ENCODE results near the gene SPRR1B. TPM values are rescaled to one million over a fixed set of nuclear protein-coding genes. Genes with fewer than 3 reads are reported as not detected.

SPRR1B gene
- total and polyA plus RNA-seq, 3 experiments from 2014 or later = not detected

- no peak overlapping the region for H3K4me3 ChIP-seq (ENCODE audit: low read length)
- H3K36me3 ChIP-seq (ENCODE audit: insufficient read depth, low read length) = no peaks in the 10 kb centered on the region
- H3K27me3 Mint-ChIP-seq = peaks cover 13 to 32% of the 10 kb centered on the region in 2 donors
- H3K4me1 ChIP-seq (ENCODE audit: insufficient read depth, low read length) = no peaks in the 10 kb centered on the region
- H3K27ac Mint-ChIP-seq = no peak overlapping the region
- H3K4me3 Mint-ChIP-seq = no peak overlapping the region
- DNase-seq = no peak
- H3K27me3 ChIP-seq (ENCODE audit: insufficient read depth, low read length, poor library complexity, severe bottlenecking) = no peaks in the 10 kb centered on the region
- ChIA-PET POLR2A (no interaction called here), CTCF (no interaction called here)
- no peak overlapping the region for H3K27ac ChIP-seq (ENCODE audit: low read depth, low read length)
- H3K36me3 Mint-ChIP-seq = no peaks in the 10 kb centered on the region
- no peaks in the 10 kb centered on the region for H3K4me1 Mint-ChIP-seq
- no peaks in the 10 kb centered on the region for H3K9me3 ChIP-seq (ENCODE audit: low read length)
- H3K9me3 Mint-ChIP-seq = peaks cover 0 to 4% (median 1%) of the 10 kb centered on the region in 5 donors
Observed at GRCh38 chr1:153024413-153024812, 6.6 kb upstream of the SPRR1B start.

- H3K9me3 Mint-ChIP-seq = peaks cover 0 to 4% (median 1%) of the 10 kb centered on the region in 5 donors
- no peaks in the 10 kb centered on the region for H3K36me3 Mint-ChIP-seq
- CTCF ChIA-PET = no interaction called here
- no peaks in the 10 kb centered on the region for H3K9me3 ChIP-seq (ENCODE audit: low read length)
- POLR2A ChIA-PET = no interaction called here
- H3K4me1 Mint-ChIP-seq = no peaks in the 10 kb centered on the region
- H3K36me3 ChIP-seq (ENCODE audit: insufficient read depth, low read length) = no peaks in the 10 kb centered on the region
- H3K27ac ChIP-seq (ENCODE audit: low read depth, low read length) = no peak overlapping the region
- H3K4me1 ChIP-seq (ENCODE audit: insufficient read depth, low read length) = no peaks in the 10 kb centered on the region
- H3K27me3 ChIP-seq (ENCODE audit: insufficient read depth, low read length, poor library complexity, severe bottlenecking) = no peaks in the 10 kb centered on the region
- H3K4me3 ChIP-seq (ENCODE audit: low read length) = no peak overlapping the region
- H3K27me3 Mint-ChIP-seq = peaks cover 19 to 23% of the 10 kb centered on the region in 2 donors
- no peak overlapping the region for H3K4me3 Mint-ChIP-seq
- H3K27ac Mint-ChIP-seq = no peak overlapping the region
- DNase-seq = no peak
Observed at GRCh38 chr1:153025797-153026196, 5.2 kb upstream of the SPRR1B start.

GRCh38 chr1:153028766-153029165, 2.2 kb upstream of the SPRR1B start:
- peaks cover 0 to 4% (median 1%) of the 10 kb centered on the region in 5 donors for H3K9me3 Mint-ChIP-seq
- Histone ChIP-seq H3K9me3 (ENCODE audit: low read length) (no peaks in the 10 kb centered on the region), H3K27ac (ENCODE audit: low read depth, low read length) (no peak overlapping the region), H3K36me3 (ENCODE audit: insufficient read depth, low read length) (no peaks in the 10 kb centered on the region), H3K4me1 (ENCODE audit: insufficient read depth, low read length) (no peaks in the 10 kb centered on the region), H3K4me3 (ENCODE audit: low read length) (no peak overlapping the region), H3K27me3 (ENCODE audit: insufficient read depth, low read length, poor library complexity, severe bottlenecking) (no peaks in the 10 kb centered on the region)
- peaks cover 11 to 12% of the 10 kb centered on the region in 2 donors for H3K27me3 Mint-ChIP-seq
- POLR2A ChIA-PET = no interaction called here
- no peaks in the 10 kb centered on the region for H3K4me1 Mint-ChIP-seq
- H3K27ac Mint-ChIP-seq = no peak overlapping the region
- H3K36me3 Mint-ChIP-seq = no peaks in the 10 kb centered on the region
- H3K4me3 Mint-ChIP-seq = no peak overlapping the region
- no peak for DNase-seq
- CTCF ChIA-PET = no interaction called here

- POLR2A ChIA-PET = no interaction called here
Observed at GRCh38 chr1:153032073-153032472, 1.1 kb downstream of the SPRR1B start.

GRCh38 chr1:153032677-153033308, 1.8 kb downstream of the SPRR1B start:
- Histone ChIP-seq H3K9me3 (ENCODE audit: low read length) (no peaks in the 10 kb centered on the region), H3K4me3 (ENCODE audit: low read length) (no peak overlapping the region), H3K27me3 (ENCODE audit: insufficient read depth, low read length, poor library complexity, severe bottlenecking) (no peaks in the 10 kb centered on the region), H3K4me1 (ENCODE audit: insufficient read depth, low read length) (no peaks in the 10 kb centered on the region), H3K27ac (ENCODE audit: low read depth, low read length) (no peak overlapping the region), H3K36me3 (ENCODE audit: insufficient read depth, low read length) (no peaks in the 10 kb centered on the region)
- POLR2A ChIA-PET = no interaction called here
- H3K9me3 Mint-ChIP-seq = peaks cover 0 to 2% (median 0%) of the 10 kb centered on the region in 5 donors
- CTCF ChIA-PET = no interaction called here
- H3K27ac Mint-ChIP-seq = no peak overlapping the region
- peaks cover 15% of the 10 kb centered on the region in 2 donors for H3K27me3 Mint-ChIP-seq
- H3K4me3 Mint-ChIP-seq = no peak overlapping the region
- no peaks in the 10 kb centered on the region for H3K36me3 Mint-ChIP-seq
- H3K4me1 Mint-ChIP-seq = no peaks in the 10 kb centered on the region
- DNase-seq = no peak

More at GRCh38 chr1:153032073-153032472, 1.1 kb downstream of the SPRR1B start:
- Mint-ChIP-seq H3K4me3 (no peak overlapping the region), H3K4me1 (no peaks in the 10 kb centered on the region), H3K36me3 (no peaks in the 10 kb centered on the region), H3K27me3 (peaks cover 12 to 14% of the 10 kb centered on the region in 2 donors), H3K9me3 (peaks cover 0 to 2% (median 0%) of the 10 kb centered on the region in 5 donors), H3K27ac (no peak overlapping the region)
- Histone ChIP-seq H3K36me3 (ENCODE audit: insufficient read depth, low read length) (no peaks in the 10 kb centered on the region), H3K9me3 (ENCODE audit: low read length) (no peaks in the 10 kb centered on the region), H3K4me1 (ENCODE audit: insufficient read depth, low read length) (no peaks in the 10 kb centered on the region), H3K4me3 (ENCODE audit: low read length) (no peak overlapping the region), H3K27me3 (ENCODE audit: insufficient read depth, low read length, poor library complexity, severe bottlenecking) (no peaks in the 10 kb centered on the region), H3K27ac (ENCODE audit: low read depth, low read length) (no peak overlapping the region)
- CTCF ChIA-PET = no interaction called here
- no peak for DNase-seq

- no peaks in the 10 kb centered on the region for H3K4me1 ChIP-seq (ENCODE audit: insufficient read depth, low read length)
- Mint-ChIP-seq H3K36me3 (no peaks in the 10 kb centered on the region), H3K4me1 (no peaks in the 10 kb centered on the region), H3K27ac (no peak overlapping the region), H3K9me3 (peaks cover 0 to 2% (median 0%) of the 10 kb centered on the region in 5 donors), H3K4me3 (no peak overlapping the region), H3K27me3 (peaks cover 12 to 21% of the 10 kb centered on the region in 2 donors)
- no peaks in the 10 kb centered on the region for H3K27me3 ChIP-seq (ENCODE audit: insufficient read depth, low read length, poor library complexity, severe bottlenecking)
- no peak overlapping the region for H3K27ac ChIP-seq (ENCODE audit: low read depth, low read length)
- POLR2A ChIA-PET = no interaction called here
- CTCF ChIA-PET = no interaction called here
- H3K9me3 ChIP-seq (ENCODE audit: low read length) = no peaks in the 10 kb centered on the region
- H3K4me3 ChIP-seq (ENCODE audit: low read length) = no peak overlapping the region
- DNase-seq = no peak
- H3K36me3 ChIP-seq (ENCODE audit: insufficient read depth, low read length) = no peaks in the 10 kb centered on the region
Observed at GRCh38 chr1:153035211-153035610, 4.2 kb downstream of the SPRR1B start.

GRCh38 chr1:153040950-153041631, 10.1 kb downstream of the SPRR1B start, which contains the start of gene SPRR2D:
Gene SPRR2D (minus strand): TSS chr1:153041120. CDS start chr1:153040346, 774 bp downstream.
- Histone ChIP-seq H3K27me3 (ENCODE audit: insufficient read depth, low read length, poor library complexity, severe bottlenecking) (no peaks in the 10 kb centered on the region), H3K4me1 (ENCODE audit: insufficient read depth, low read length) (no peaks in the 10 kb centered on the region), H3K4me3 (ENCODE audit: low read length) (no peak within 1 kb of the TSS), H3K9me3 (ENCODE audit: low read length) (no peaks in the 10 kb centered on the region), H3K27ac (ENCODE audit: low read depth, low read length) (no peak within 1 kb of the TSS), H3K36me3 (ENCODE audit: insufficient read depth, low read length) (no peaks in the 10 kb centered on the region)
- CTCF ChIA-PET = no interaction called here
- Mint-ChIP-seq H3K27ac (no peak within 1 kb of the TSS), H3K4me1 (no peaks in the 10 kb centered on the region), H3K27me3 (peaks cover 16 to 59% of the 10 kb centered on the region in 2 donors), H3K9me3 (no peaks in the 10 kb centered on the region), H3K4me3 (no peak within 1 kb of the TSS), H3K36me3 (no peaks in the 10 kb centered on the region)
- no peak for DNase-seq
- POLR2A ChIA-PET = no interaction called here

GRCh38 chr1:153049211-153049610, 18.2 kb downstream of the SPRR1B start:
- Mint-ChIP-seq H3K27ac (no peak overlapping the region), H3K36me3 (no peaks in the 10 kb centered on the region), H3K9me3 (peaks cover 0 to 4% (median 0%) of the 10 kb centered on the region in 5 donors), H3K4me3 (no peak overlapping the region), H3K4me1 (no peaks in the 10 kb centered on the region), H3K27me3 (peaks cover 20 to 57% of the 10 kb centered on the region in 2 donors)
- ChIA-PET CTCF (no interaction called here), POLR2A (no interaction called here)
- no peaks in the 10 kb centered on the region for H3K36me3 ChIP-seq (ENCODE audit: insufficient read depth, low read length)
- H3K27ac ChIP-seq (ENCODE audit: low read depth, low read length) = no peak overlapping the region
- H3K4me1 ChIP-seq (ENCODE audit: insufficient read depth, low read length) = no peaks in the 10 kb centered on the region
- H3K27me3 ChIP-seq (ENCODE audit: insufficient read depth, low read length, poor library complexity, severe bottlenecking) = no peaks in the 10 kb centered on the region
- H3K4me3 ChIP-seq (ENCODE audit: low read length) = no peak overlapping the region
- no peaks in the 10 kb centered on the region for H3K9me3 ChIP-seq (ENCODE audit: low read length)
- no peak for DNase-seq
